ENCODE data around the gene RMRP. TPM values are rescaled to one million over a fixed set of nuclear protein-coding genes. Genes with fewer than 3 reads are reported as not detected.

Gene RMRP
- total RNA-seq, 2 donors from 2014 or later: 17,358 to 20,060 TPM

- Mint-ChIP-seq H3K4me3 (peak overlapping the region; percentile 85), H3K27ac (no peak overlapping the region), H3K9me3 (no peaks in the 10 kb centered on the region), H3K4me1 (peaks cover 30% of the 10 kb centered on the region), H3K36me3 (ENCODE audit: low read depth) (peaks cover 42% of the 10 kb centered on the region), H3K27me3 (ENCODE audit: insufficient read depth) (no peaks in the 10 kb centered on the region)
- Histone ChIP-seq H3K4me3 (ENCODE audit: low read length) (peak overlapping the region; percentile 96), H3K27me3 (ENCODE audit: control insufficient read depth, insufficient read depth, low read length, poor library complexity, severe bottlenecking) (no peaks in the 10 kb centered on the region), H3K4me1 (ENCODE audit: control insufficient read depth, insufficient read depth, low read length) (peaks cover 10% of the 10 kb centered on the region), H3K9me3 (ENCODE audit: control insufficient read depth, low read length) (no peaks in the 10 kb centered on the region), H3K36me3 (ENCODE audit: control insufficient read depth, insufficient read depth, low read length) (peaks cover 47% of the 10 kb centered on the region), H3K9ac (ENCODE audit: extremely low read depth, low read length, poor library complexity, severe bottlenecking) (no peak overlapping the region), H3K27ac (ENCODE audit: low read depth, low read length) (no peak overlapping the region)
- DNase-seq: no peak
- WGBS, 2 experiments (ENCODE audit: insufficient coverage in 1 of 2, insufficient read length in 1 of 2): 90% methylated on average over 2 of the region's 2 CpGs; no CpG with 5 or more reads in 1 of the 2 experiments
- no peak for TF ChIP-seq CTCF (conservative IDR thresholded peaks at IDR 0.05)
Measured at GRCh38 chr9:35687972-35688557, 30.2 kb upstream of the RMRP start.

- H3K4me1 ChIP-seq (ENCODE audit: control insufficient read depth, insufficient read depth, low read length): peaks cover 10% of the 10 kb centered on the region
- Mint-ChIP-seq H3K4me1 (peaks cover 30% of the 10 kb centered on the region), H3K36me3 (ENCODE audit: low read depth) (peaks cover 50% of the 10 kb centered on the region), H3K27me3 (ENCODE audit: insufficient read depth) (no peaks in the 10 kb centered on the region), H3K9me3 (no peaks in the 10 kb centered on the region), H3K4me3 (peak overlapping the region; percentile 38), H3K27ac (peak overlapping the region; percentile 23)
- no peaks in the 10 kb centered on the region for H3K9me3 ChIP-seq (ENCODE audit: control insufficient read depth, low read length)
- no peak overlapping the region for H3K9ac ChIP-seq (ENCODE audit: extremely low read depth, low read length, poor library complexity, severe bottlenecking)
- H3K36me3 ChIP-seq (ENCODE audit: control insufficient read depth, insufficient read depth, low read length): peaks cover 55% of the 10 kb centered on the region
- no peak overlapping the region for H3K27ac ChIP-seq (ENCODE audit: low read depth, low read length)
- TF ChIP-seq CTCF (conservative IDR thresholded peaks at IDR 0.05): no peak
- no peak for DNase-seq
- no peaks in the 10 kb centered on the region for H3K27me3 ChIP-seq (ENCODE audit: control insufficient read depth, insufficient read depth, low read length, poor library complexity, severe bottlenecking)
- peak overlapping the region; percentile 96 for H3K4me3 ChIP-seq (ENCODE audit: low read length)
- 85% methylated on average over 2 of the region's 2 CpGs; no CpG with 5 or more reads in 1 of the 2 experiments for WGBS, 2 experiments (ENCODE audit: insufficient coverage in 1 of 2, insufficient read length in 1 of 2)
Measured at GRCh38 chr9:35687306-35687705, 29.5 kb upstream of the RMRP start.

GRCh38 chr9:35686222-35687203 lies 28.7 kb upstream of the RMRP start:
- no peak overlapping the region for H3K9ac ChIP-seq (ENCODE audit: extremely low read depth, low read length, poor library complexity, severe bottlenecking)
- peaks cover 54% of the 10 kb centered on the region for H3K36me3 Mint-ChIP-seq (ENCODE audit: low read depth)
- WGBS, 2 experiments (ENCODE audit: insufficient coverage in 1 of 2, insufficient read length in 1 of 2): 91 to 95% methylated on average over 9 to 11 of the region's 11 CpGs

More at GRCh38 chr9:35686222-35687203, 28.7 kb upstream of the RMRP start:
- Mint-ChIP-seq H3K4me1 (peaks cover 33% of the 10 kb centered on the region), H3K9me3 (no peaks in the 10 kb centered on the region), H3K4me3 (no peak overlapping the region), H3K27me3 (ENCODE audit: insufficient read depth) (no peaks in the 10 kb centered on the region), H3K27ac (no peak overlapping the region)
- TF ChIP-seq CTCF (conservative IDR thresholded peaks at IDR 0.05): no peak
- no peak for DNase-seq
- H3K4me3 ChIP-seq (ENCODE audit: low read length): peak overlapping the region; percentile 96
- peaks cover 10% of the 10 kb centered on the region for H3K4me1 ChIP-seq (ENCODE audit: control insufficient read depth, insufficient read depth, low read length)
- peaks cover 59% of the 10 kb centered on the region for H3K36me3 ChIP-seq (ENCODE audit: control insufficient read depth, insufficient read depth, low read length)
- H3K27ac ChIP-seq (ENCODE audit: low read depth, low read length): no peak overlapping the region
- no peaks in the 10 kb centered on the region for H3K9me3 ChIP-seq (ENCODE audit: control insufficient read depth, low read length)
- no peaks in the 10 kb centered on the region for H3K27me3 ChIP-seq (ENCODE audit: control insufficient read depth, insufficient read depth, low read length, poor library complexity, severe bottlenecking)

Data from endodermal cell (in vitro differentiated cells).